Stimulated activated CD4-positive, alpha-beta T cell treated with anti-CD3 and anti-CD28 coated beads, Interleukin-4, amount 100 ng/mL, for 1 hour (primary cell): ENCODE results near the gene ZNRF1.
"Not testable (repeated sequence)": the region's sequence is repeated elsewhere in the genome, so short reads cannot be mapped to it uniquely, and the experiment has no call there.

Source experiments
- DNase-seq: peaks from one replicate; pipeline ENCODE4 v3.0.0-alpha.2; 2020

The ZNRF1 gene

DNA sequence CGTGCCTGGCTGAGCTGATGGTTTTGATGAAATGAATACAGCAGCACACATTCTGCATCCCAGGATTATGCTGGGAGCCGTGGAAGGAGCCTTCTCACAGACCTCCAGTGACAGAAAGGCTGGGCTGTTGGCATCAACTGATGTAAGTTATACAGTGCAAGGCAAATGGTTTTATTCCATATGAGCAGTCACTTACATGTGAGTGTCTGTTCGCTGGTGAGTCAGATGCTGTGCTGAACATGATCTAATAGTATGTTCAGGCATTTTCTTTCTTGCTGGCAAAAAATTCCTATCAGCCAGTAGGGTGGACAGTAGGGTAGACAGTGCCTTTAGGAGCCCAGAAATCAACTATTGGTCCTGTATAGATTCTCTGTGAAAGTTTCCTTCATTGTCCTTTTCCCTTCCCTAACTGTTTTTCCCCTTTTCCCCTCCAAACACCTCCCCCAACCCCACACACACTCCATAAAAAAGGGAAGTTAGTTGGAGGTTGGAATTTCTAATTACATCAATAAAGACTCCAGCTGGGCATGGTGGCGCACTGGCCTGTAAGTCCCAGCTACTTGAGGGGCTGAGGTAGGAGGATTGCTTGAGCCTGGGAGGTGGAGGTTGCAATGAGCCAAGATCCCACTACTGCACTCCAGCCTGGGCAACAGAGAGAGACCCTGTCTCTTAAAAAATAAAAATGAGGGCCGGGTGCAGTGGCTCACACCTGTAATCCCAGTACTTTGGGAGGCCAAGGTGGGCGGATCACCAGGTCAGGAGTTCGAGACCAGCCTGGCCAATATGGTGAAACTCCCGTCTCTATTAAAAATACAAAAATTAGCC lies 81.6 kb downstream of the ZNRF1 start:
- no peak for DNase-seq

- no peak for DNase-seq
Observed at GRCh38 chr16:75081179-75081859, 82.5 kb downstream of the ZNRF1 start.

GRCh38 chr16:75083813-75084212 lies 85.0 kb downstream of the ZNRF1 start:
- DNase-seq = no peak

DNA sequence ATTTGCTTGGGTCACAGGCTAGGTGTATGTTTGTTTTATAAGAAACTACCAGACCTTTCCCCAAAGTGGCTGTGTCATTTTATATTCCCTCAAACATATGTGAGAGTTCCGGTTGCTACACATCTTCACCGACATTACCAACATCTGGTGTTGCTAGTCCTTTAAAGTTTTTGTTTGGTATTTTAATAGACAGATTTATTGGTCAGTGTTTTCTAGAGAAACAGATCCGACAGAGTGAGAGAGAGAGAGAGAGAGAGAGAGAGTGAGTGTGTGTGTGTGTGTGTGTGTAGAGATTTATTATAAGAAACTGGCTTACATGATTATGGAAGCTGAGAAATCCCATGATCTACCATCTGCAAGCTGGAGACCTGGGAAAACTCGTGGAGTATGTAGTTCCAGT lies 86.7 kb downstream of the ZNRF1 start:
- DNase-seq = no peak

DNA sequence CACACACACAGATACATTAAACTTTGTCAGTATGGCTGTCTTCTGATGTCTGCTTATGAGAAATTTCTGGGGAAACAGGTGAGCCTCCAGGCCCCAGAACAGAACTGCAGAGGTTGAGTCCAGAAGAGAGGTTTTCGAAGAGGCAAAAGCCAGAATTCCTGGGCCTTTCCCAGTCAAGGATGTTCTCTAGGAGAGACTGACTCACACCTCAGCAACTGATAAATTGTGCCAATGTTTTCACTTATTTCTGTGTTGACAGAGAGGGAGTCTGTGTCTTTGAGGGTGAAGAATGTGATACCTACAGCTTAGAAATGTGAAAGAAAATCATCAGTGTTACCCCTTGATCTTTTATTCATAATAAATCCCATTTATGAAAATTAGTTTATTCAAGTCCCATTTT lies 87.5 kb downstream of the ZNRF1 start:
- DNase-seq = no peak

DNA sequence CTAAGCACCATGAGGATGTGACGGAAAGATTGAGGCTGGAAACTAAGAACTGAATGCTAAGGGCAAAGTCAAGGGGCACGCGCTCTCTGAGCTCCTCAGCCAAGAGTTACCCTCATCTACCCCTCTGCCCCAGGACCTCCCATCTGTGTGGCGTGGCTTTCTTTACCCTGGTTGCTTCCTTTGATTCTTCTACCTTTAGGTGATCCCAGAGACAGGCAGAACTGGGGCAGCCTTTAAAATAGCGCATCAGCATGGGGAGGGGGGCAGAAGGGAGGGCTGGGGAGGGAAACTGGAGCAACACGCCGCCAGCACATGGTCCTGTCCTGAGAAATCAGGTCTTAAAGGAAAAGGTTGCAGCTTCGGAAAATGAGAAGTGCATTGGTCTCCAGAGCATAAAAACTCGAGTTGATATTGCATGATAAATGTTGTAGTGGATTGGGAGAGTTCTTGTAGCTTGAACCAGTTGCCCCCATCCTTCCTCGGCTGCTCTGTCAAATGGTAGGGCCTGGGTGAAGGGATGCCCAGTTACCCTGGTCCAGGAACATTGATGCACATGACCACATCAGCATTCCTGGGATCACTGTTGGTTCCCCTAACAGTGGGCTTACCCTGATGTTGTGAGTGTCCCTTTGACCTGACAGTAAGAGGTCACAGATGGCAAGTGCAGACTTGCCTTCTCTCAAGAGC lies 88.0 kb downstream of the ZNRF1 start:
- no peak for DNase-seq

GRCh38 chr16:75087375-75087979 lies 88.7 kb downstream of the ZNRF1 start:
- no peak for DNase-seq

DNA sequence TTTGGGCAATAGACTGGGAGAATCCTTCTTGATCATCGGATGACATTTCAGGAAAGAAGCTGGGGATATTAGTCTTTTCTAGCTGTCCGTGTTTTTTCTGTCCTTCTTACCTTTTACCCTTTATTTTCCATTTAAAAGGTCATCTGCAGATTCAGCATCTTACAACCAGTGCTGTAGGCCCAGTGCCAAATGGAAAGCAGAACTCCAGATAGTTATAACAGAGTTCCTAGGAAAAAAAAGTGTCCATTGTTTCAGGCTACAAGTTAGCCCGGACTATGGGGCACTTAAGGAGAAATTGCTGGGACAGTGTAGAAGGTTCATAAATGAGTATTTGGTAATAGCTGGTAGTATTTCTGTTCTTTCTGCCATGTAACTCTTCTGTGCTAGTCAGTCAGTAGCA lies 89.4 kb downstream of the ZNRF1 start:
- DNase-seq = no peak

GRCh38 chr16:75088934-75089333 lies 90.1 kb downstream of the ZNRF1 start:
- no peak for DNase-seq

- DNase-seq = no peak
Observed at GRCh38 chr16:75089486-75090202, 90.8 kb downstream of the ZNRF1 start.

DNA sequence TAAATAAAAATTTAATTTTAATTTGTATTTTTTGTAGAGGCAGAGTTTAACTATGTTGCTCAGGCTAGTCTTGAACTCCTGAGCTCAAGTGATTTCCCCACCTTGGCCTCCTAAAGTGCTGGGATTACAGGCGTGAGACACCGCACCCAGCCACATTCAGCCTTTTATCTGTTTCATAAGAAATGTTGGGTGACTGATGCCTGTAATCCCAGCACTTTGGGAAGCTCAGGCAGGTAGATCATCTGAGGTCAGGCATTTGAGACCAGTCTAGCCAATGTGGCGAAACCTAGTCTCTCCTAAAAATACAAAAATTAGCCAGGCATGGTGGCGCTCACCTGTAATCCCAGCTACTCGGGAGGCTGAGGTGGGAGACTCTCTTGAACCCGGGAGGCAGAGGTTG lies 92.1 kb downstream of the ZNRF1 start:
- not testable (repeated sequence) for DNase-seq

GRCh38 chr16:75091619-75092018 lies 92.8 kb downstream of the ZNRF1 start:
- not testable (repeated sequence) for DNase-seq

- no peak for DNase-seq
Observed at GRCh38 chr16:75092777-75093176, 94.0 kb downstream of the ZNRF1 start.

- DNase-seq = no peak
Observed at GRCh38 chr16:75093598-75094540, 95.0 kb downstream of the ZNRF1 start.

DNA sequence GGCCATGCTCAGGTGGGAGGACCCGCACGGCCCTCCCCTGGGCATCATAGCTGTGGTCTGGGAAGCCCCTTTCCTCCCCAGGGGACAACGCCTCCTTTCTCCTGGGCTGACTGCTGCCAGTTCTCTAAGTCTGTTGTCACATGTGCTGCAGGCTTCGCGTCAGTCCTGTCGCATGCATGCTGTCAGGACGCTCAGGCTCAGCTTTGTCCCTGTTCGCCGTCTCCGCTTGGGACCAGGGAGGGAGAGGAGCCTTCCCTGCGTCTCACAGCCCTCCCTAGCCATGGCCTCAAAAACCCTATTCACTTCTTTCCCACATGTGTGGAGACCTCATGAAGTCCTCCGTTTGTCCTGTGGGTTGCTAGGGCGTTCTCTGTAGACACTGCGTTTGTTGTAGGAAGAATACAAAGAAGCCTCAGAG lies 96.4 kb downstream of the ZNRF1 start:
- no peak for DNase-seq

DNA sequence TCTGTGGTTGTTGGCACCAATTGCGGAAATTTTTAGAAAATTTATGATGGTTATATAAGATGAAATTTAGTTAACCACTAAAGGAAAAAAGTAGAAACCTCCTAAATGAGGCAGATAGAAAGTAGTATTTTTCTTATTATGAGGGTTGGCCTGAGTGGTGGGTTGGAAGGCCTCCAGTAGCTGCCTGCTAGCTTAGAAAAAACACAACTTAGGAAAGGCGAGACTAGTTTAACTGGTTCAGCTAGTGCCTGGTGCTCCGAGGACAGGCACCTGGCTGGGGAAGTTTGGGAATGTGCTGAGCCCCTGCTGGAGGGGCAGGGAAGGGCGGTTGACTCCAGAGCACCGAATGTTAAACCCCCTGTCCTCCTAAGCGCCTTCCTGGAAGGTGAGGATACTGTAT lies 97.8 kb downstream of the ZNRF1 start:
- DNase-seq = no peak

GRCh38 chr16:75097191-75097761 lies 98.5 kb downstream of the ZNRF1 start:
- DNase-seq = no peak

DNA sequence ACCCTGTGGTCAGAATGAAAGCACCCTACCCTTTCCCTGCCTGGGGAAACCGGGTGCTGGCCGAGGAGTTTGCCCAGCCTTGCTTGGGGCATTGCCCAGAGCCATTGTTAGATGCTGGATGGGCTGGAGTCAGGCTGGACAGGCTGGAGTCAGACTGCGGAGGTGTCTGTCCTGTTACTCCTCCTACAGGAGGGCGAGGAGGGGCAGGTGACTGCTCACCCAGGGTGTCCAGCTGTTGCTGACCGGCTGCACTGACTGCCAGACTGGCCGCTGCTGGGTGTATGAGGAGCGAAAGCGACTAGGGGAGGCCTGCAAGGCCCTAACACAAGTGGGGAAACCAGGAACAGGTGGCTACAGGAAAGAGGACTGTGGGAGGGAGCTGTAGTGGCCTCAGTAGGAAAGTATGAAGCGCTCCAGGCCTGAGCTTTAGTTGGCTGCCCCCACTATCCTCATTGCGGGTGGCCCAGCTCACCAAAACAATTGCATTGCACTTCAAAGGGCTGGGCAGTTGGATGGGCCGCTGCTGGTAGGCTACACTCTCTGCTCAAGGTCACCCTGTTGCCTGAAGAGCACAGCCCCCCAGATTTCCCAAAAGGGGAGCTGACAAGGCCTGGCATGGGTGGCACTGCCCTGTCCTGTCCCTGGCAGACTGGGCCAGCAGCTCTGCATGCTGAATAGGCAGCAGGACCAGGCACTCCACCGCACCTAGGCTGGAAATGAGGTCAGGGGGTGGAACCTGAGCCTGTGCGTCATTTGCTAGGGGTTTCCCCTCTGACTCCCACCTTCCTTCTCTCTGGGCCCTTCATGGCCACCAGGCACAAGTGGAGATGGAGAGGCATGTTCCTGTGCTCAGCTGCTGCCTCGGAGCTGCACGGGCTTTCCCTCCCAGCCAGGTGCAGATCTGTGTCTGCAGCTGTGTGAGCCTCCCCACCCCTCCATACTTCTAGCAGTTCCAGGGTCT lies 99.4 kb downstream of the ZNRF1 start:
- peak; percentile 69 for DNase-seq

- no peak for DNase-seq
Observed at GRCh38 chr16:75099075-75099667, 100.3 kb downstream of the ZNRF1 start.
